ENCODE results near the gene TDRD1. TPM values are rescaled to one million over a fixed set of nuclear protein-coding genes. Genes with fewer than 3 reads are reported as not detected.

TDRD1 gene
- total RNA-seq, 1 donor from 2014 or later = not detected

DNA sequence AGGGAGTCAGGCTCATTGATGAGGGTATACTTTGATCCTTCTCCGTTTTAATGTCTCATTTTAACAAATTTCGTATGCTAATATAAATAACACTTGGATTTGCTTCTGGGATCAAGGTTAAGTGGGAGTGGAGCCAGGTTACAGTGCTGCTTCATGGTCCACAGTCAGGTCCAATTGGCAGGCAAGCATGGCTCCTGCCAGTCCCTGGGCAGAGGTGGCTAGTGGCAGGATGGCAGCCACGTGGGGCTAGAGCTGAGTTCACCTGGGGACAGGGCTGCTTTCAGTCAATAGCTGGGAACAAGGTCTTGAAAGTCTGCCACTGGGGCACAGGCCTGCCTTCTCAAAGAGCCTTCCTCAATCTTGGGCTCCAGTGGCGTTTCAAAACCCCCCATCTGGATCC lies 43.9 kb downstream of the TDRD1 start:
- Mint-ChIP-seq H3K4me3 (ENCODE audit: unreplicated experiment) (no peak overlapping the region), H3K9me3 (ENCODE audit: low read depth) (no peaks in the 10 kb centered on the region), H3K27me3 (ENCODE audit: low read depth) (peaks cover 49% of the 10 kb centered on the region), H3K27ac (ENCODE audit: unreplicated experiment) (no peak overlapping the region), H3K4me1 (ENCODE audit: low read depth) (peaks cover 14% of the 10 kb centered on the region), H3K36me3 (ENCODE audit: low read depth) (peaks cover 2% of the 10 kb centered on the region)
- TF ChIP-seq, protein P1, sequence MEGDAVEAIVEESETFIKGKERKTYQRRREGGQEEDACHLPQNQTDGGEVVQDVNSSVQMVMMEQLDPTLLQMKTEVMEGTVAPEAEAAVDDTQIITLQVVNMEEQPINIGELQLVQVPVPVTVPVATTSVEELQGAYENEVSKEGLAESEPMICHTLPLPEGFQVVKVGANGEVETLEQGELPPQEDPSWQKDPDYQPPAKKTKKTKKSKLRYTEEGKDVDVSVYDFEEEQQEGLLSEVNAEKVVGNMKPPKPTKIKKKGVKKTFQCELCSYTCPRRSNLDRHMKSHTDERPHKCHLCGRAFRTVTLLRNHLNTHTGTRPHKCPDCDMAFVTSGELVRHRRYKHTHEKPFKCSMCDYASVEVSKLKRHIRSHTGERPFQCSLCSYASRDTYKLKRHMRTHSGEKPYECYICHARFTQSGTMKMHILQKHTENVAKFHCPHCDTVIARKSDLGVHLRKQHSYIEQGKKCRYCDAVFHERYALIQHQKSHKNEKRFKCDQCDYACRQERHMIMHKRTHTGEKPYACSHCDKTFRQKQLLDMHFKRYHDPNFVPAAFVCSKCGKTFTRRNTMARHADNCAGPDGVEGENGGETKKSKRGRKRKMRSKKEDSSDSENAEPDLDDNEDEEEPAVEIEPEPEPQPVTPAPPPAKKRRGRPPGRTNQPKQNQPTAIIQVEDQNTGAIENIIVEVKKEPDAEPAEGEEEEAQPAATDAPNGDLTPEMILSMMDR (IDR thresholded peaks at IDR 0.05) = no peak
- DNase-seq (ENCODE audit: low spot score) = no peak

DNA sequence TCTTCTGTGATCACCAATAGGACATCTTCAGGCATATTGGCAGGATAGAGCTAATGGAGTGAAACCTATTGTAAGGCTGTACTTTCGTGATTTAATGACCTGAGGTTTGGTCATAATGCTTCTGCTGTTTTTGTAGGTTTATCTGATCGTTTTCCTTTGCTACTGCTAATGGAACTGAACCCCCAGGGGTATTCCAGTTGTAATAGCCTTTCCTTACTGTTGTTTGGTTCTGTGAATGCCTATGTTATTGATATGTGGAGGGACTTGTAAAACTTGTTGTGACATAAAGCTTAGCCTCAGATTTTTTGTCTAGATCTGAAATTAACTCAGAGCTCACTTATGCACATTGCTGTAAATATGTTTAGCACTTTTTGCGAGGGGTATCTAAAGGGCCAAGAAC lies 49.0 kb downstream of the TDRD1 start:
- Mint-ChIP-seq H3K27me3 (ENCODE audit: low read depth) (peaks cover 44% of the 10 kb centered on the region), H3K9me3 (ENCODE audit: low read depth) (no peaks in the 10 kb centered on the region), H3K27ac (ENCODE audit: unreplicated experiment) (no peak overlapping the region), H3K4me3 (ENCODE audit: unreplicated experiment) (no peak overlapping the region), H3K4me1 (ENCODE audit: low read depth) (no peaks in the 10 kb centered on the region), H3K36me3 (ENCODE audit: low read depth) (no peaks in the 10 kb centered on the region)
- no peak for DNase-seq (ENCODE audit: low spot score)
- TF ChIP-seq, protein P1 (IDR thresholded peaks at IDR 0.05) = no peak

DNA sequence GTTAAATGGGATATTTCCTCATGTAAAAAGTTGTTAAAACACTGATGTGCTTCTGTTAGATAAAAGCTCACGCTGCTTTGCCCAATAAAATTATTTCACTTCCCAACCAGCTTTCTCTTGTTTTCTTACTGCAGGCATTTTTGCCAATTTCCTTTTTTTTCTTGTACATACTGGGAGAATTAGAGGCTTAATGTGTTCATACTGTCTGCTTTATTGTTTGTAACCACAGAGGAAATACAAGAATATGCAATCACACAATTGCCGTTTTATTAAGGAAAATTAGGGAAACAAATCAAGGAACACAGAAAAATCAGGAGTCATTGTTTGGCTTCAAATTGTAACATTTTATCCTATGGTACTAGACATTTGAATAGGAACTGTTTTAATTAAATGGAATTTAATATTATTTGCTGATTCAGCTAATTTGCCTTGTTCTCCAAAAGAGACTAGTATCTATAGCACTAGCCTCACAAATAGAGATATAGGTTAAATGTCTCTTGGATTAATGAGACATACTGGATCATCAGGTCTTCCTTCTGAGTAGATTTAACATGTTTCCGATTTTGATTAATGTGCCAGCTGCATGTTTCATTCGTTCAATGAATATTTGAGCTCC lies 53.5 kb downstream of the TDRD1 start:
- no peak overlapping the region for H3K27ac Mint-ChIP-seq (ENCODE audit: unreplicated experiment)
- TF ChIP-seq, protein P1 (IDR thresholded peaks at IDR 0.05) = no peak
- no peaks in the 10 kb centered on the region for H3K4me1 Mint-ChIP-seq (ENCODE audit: low read depth)
- DNase-seq (ENCODE audit: low spot score) = no peak
- H3K36me3 Mint-ChIP-seq (ENCODE audit: low read depth) = no peaks in the 10 kb centered on the region
- no peak overlapping the region for H3K4me3 Mint-ChIP-seq (ENCODE audit: unreplicated experiment)
- peaks cover 35% of the 10 kb centered on the region for H3K27me3 Mint-ChIP-seq (ENCODE audit: low read depth)
- H3K9me3 Mint-ChIP-seq (ENCODE audit: low read depth) = no peaks in the 10 kb centered on the region

DNA sequence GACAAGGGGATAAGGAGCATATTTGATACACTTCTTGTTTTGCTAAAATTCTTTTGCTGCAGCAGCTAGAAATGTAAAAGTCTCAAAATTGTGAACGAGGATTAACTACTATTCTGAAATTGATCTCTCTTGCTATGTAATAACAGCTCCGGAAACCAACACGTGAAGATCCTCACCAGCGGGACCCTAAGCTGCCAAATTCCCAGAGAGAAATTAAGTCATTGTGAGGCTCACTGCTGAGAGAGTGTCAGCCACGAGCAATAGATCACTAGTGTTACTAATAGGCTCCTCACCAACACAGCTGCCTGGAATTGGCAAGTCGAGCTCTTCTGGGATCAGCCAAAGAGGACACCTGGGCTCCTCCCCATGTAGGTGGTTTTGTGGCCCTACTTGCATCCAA lies 54.3 kb downstream of the TDRD1 start:
- Mint-ChIP-seq H3K36me3 (ENCODE audit: low read depth) (no peaks in the 10 kb centered on the region), H3K4me3 (ENCODE audit: unreplicated experiment) (no peak overlapping the region), H3K27ac (ENCODE audit: unreplicated experiment) (no peak overlapping the region), H3K4me1 (ENCODE audit: low read depth) (peaks cover under 1% of the 10 kb centered on the region), H3K27me3 (ENCODE audit: low read depth) (peaks cover 34% of the 10 kb centered on the region), H3K9me3 (ENCODE audit: low read depth) (no peaks in the 10 kb centered on the region)
- DNase-seq (ENCODE audit: low spot score) = no peak
- TF ChIP-seq, protein P1 (IDR thresholded peaks at IDR 0.05) = no peak

DNA sequence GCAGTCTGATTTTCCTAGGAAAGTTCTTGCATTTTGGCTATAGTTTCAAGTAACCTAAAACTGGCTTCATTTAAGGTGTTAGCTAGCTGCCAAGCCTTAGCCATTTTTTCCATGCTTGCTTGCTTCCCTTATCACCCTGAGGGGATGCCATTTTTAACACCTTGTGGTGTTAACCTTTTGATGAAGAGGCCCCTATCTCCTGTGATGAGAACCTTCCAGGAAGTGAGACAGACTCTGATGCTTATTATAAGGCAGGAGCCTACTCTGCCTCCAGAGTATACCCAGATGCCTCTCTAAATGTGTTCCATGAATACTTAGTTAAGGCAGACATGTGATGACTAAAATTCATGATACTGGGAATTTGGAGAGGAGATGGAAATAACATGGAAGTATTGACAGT lies 55.0 kb downstream of the TDRD1 start:
- Mint-ChIP-seq H3K27ac (ENCODE audit: unreplicated experiment) (no peak overlapping the region), H3K27me3 (ENCODE audit: low read depth) (peaks cover 39% of the 10 kb centered on the region), H3K9me3 (ENCODE audit: low read depth) (no peaks in the 10 kb centered on the region), H3K4me1 (ENCODE audit: low read depth) (peaks cover 7% of the 10 kb centered on the region), H3K4me3 (ENCODE audit: unreplicated experiment) (no peak overlapping the region), H3K36me3 (ENCODE audit: low read depth) (no peaks in the 10 kb centered on the region)
- TF ChIP-seq, protein P1 (IDR thresholded peaks at IDR 0.05) = no peak
- DNase-seq (ENCODE audit: low spot score) = no peak
